GM12892 (cell line): Measurements from ENCODE around the gene CHMP6.
"Not testable (repeated sequence)": the region's sequence is repeated elsewhere in the genome, so short reads cannot be mapped to it uniquely, and the experiment has no call there.

Experiments
- DNase-seq: peaks from one replicate; pipeline ENCODE4 v3.0.0; 2011; ENCODE audit not compliant: insufficient read length
- FAIRE-seq: peaks from 2 replicates; lab custom pipeline; 2011; peaks lifted over from hg19 to GRCh38; lab: Jason Lieb, UNC
- POLR2A ChIP-seq: IDR thresholded peaks from 2 replicates; pipeline ENCODE4 v1.6.1; 2011; ENCODE audit warnings: low read depth, low read length, control low read depth
- POLR2AphosphoS5 ChIP-seq: IDR thresholded peaks from 2 replicates; pipeline ENCODE4 v1.6.1; 2011; ENCODE audit warnings: low read depth, low read length, control low read depth
- TAF1 ChIP-seq: IDR thresholded peaks from 2 replicates; pipeline ENCODE4 v1.6.1; 2011; ENCODE audit warnings: low read depth, mild to moderate bottlenecking, control low read depth, low read length, borderline replicate concordance

The CHMP6 gene

DNA sequence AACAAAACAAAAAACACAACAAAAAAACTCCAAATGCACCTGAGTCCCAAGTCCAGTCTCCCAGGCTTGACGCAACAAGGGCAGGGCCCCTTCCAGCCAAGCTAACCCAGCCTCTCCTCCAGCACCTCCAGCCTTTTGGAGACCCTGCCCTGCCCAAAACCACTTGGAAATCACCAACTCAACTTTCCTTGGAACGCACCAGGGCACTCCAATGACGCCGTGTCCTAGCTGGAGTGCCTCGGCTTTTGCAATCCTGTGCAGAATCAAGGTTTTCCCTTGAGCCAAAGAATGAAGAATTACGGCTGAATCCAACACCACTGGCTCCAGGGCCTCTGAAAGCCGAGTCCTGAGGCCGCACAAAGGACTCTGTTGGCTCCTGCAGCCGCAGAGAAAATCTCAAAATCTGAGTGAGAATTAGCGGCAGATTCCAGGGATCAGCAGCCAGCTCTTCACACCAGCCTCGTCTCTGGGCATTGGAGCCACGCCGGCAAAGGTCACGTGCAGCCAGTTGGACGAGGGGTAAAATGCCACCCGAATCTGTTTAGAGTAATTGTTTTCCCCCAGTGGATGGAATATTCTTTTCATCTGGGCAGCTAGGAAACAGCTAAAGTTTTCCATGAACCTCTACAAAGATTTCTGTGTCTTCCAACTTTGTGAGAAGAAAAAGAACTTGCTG is 33.6 kb downstream of the CHMP6 start:
- no peak for FAIRE-seq
- DNase-seq = no peak

DNA sequence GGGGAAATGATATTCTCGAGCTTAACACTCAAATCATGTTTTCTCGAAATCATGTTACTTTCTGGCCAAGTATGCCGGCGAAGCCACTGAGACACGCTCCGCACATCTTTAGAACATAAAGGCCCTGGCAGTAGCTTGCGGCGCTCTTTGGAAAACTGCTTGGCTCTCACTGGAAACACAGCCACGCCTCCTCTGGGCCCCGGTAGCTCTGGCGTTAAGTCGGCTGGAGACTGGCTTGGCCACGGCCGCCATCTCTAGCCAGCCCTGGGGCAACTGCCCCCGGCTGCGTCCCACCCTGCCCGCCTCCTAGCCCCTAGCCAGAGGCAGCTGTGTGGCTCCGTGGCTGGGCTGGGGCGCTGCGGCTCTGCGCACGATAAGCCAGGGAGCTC is 34.1 kb downstream of the CHMP6 start:
- no peak for TF ChIP-seq POLR2A
- no peak for TF ChIP-seq TAF1
- TF ChIP-seq POLR2AphosphoS5 = no peak
- no peak for DNase-seq
- no peak for FAIRE-seq

More for the DNA sequence above, 33.6 kb downstream of the CHMP6 start:
- TF ChIP-seq POLR2AphosphoS5 (no peak), POLR2A (no peak), TAF1 (no peak)

DNA sequence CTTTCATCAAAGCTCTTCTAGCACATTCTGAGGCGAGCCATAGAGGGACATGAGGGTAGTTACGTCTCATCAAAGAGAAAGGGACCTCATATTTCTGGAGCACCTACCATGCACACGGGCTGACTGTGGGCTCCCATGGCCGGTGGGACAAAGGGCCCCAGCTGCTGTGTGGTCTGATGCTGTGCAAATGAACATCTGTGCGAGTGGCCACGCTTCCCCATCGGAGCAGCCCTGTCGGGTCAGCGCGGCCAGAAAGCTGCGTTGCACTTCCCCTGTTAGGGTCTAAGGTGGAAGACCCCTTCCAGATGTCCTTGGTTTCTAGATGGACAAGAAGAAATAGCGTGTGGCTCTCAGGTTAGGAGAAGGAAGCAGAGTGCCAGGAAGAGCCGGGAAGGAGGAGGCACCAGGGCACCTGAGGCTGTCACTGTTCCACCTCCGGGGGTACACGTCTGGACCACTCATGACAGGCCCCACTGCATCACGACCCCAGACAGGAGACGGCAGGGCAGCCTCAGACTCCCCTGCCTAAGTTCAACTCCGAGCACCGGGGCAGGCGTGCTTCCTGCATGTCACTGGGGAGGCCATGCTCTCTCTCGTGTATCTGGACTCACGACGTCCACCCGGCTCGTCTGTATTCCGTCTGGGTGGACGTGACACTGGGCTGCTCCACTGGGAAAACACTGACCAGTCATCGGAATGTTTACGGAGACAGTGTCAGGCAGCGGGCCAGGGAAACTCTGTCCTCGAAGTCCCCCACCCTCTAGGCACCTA is 34.8 kb downstream of the CHMP6 start:
- DNase-seq = no peak
- TF ChIP-seq POLR2AphosphoS5 (no peak), POLR2A (no peak), TAF1 (no peak)
- no peak for FAIRE-seq

DNA sequence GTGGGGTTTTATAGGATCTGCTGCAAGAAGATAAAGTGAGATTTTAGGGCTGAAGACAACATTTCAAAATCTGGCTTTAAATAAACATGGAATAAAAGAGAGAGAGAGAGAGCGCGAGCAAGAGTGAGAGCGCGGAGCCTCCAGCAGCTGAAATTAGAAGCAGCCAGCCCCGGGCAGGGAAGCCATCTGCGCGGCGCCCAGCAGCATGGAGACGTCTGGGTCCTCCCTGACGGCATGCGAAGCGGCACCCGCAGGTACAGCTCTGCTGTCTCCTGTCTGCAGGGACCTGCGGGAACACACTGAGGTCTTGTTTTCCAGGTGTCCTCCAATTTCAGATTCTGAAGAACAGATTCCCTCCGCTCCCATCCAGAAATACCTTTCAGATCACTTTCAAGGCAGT is 35.4 kb downstream of the CHMP6 start:
- no peak for FAIRE-seq
- TF ChIP-seq TAF1 = no peak
- no peak for TF ChIP-seq POLR2A
- no peak for TF ChIP-seq POLR2AphosphoS5
- no peak for DNase-seq

DNA sequence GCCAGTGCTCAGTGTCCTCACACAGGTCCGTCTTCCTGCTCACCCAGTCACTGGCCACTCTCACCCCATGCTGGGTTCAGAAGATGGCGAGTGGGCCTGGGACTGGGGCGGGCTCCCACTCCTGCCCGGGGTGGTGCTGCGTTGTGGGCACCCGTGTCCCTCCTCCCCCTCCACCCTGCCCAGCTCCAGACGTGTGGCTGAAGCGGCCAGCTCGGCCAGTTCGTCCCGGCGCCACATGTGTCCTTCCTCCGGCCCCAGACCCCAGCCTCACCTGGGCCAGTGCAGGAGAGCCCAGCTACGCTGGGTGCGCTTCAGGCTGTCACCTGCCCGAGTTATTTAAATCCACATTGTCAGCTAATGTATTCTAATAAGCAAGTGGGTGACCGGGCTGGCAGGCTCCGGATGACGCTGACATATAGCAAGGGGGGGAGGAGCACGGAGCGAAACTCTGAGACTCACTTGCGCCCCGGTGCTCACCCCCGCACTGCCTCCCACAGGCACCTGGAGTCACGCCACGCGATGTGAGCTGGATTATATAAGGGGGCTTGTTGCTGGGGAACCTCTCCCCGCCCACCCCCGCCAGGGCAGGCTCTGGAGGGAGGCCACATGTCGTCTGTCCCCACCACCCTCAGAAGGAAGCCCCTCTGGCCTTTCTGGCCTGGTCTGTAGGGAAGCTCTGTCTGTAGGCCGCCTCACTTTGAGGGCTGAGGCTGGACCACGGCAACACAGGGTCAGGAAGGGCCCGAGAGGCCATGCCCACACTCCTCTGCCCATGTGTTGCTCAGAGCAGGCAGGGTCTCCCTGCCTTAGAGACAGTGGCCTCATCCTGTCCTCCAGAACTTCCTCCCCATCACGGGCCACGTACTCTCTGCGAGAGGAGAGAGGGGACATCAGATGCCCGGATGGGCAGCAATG is 36.2 kb downstream of the CHMP6 start:
- no peak for TF ChIP-seq TAF1
- TF ChIP-seq POLR2AphosphoS5 = no peak
- TF ChIP-seq POLR2A = no peak
- no peak for FAIRE-seq
- DNase-seq = no peak

DNA sequence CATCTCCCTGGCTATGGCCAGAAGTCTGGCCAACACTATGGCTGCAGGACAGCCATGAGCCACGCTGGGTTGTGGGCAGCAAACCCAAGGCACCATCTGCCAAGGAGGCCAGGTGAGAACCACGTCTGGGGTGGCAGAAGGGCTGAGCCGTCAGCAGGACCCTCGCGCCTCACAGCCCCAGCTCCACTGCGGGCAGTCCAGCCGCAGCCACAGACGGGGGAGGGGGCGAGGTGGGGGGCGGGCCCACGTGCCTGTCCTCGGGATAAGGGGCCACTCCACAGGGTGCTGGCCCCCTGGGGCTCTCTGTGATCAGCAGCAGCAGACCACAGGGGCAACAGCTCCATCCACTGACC is 36.8 kb downstream of the CHMP6 start:
- FAIRE-seq (no peak), DNase-seq (no peak)
- TF ChIP-seq POLR2A (no peak), TAF1 (no peak)

DNA sequence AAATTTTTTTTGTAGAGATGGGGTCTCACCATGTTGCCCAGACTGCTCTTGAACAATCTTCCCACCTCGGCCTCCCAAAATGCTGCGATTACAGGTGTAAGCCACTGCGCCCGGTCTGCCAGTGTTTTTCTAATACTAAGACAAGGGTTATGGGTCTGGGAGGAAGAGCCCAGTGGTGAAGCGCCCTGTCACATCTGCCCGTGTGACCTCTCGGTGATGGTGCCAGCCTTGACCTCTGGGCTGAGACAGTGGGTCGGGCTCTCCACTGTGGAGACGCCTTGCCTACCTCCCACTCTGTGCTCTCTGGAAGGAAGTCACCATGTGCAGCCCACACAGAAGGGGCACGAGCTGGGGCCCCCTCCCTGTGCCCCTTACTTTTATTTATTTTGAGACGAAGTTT is 38.2 kb downstream of the CHMP6 start:
- DNase-seq (no peak), FAIRE-seq (no peak)
- TF ChIP-seq TAF1 (no peak), POLR2A (no peak), POLR2AphosphoS5 (no peak)

DNA sequence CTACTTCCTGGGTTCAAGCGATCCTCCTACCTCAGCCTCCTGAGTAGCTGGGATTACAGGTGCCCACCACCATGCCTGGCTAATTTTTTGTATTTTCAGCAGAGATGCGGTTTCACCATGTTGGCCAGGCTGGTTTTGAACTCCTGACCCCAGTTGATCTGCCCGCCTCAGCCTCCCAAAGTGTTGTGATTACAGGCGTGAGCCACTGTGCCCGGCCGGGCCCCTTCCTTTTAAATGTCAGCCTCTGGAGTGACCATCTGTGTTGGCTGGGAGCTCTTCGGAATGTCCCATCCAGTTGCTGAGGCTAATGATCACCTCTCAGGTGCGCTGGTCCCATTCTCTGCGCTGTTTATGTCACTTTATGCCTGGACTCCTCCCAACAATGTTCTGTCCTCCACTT is 38.7 kb downstream of the CHMP6 start:
- not testable (repeated sequence) for FAIRE-seq, DNase-seq

DNA sequence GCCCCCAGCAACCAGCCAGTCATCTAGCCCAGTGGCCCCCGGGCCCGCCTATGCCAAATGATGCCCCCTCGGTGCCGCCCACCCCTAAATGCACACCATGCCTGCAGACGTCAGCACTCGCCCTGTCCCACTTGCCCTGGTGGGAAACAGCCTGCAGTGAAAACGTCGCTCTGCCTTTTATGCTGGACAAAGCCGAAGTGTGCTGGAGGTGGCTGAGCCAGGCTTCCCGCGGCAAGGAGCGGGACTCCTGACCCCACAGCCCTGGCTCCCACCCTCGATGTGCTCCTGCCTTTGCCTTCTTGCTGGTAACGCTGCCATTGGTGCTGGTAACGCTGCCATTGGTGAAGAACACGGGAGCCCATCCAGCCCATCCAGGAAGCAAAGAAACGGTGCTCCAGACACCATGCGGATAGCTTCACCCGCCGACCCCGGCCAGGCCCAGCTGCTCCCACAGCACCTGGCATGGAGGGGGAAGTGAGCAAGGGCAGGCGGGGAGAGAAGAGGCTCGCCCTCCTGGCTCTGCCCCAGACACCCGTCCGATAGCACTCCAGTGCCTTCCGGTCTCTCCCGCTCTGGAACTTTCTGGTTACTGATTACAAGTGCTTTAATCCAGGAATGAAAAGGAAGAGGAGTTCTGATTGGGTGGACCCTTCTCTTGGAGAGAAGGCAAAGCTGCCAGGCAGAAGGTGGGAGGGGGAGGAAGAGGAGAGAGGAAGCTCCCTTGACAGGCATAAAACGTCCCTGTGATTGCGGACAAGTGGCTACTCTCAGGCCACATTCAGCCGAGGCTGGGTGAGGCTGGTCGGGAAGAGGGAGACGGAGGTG is 39.3 kb downstream of the CHMP6 start:
- no peak for TF ChIP-seq POLR2AphosphoS5
- TF ChIP-seq POLR2A = no peak
- TF ChIP-seq TAF1 = no peak
- FAIRE-seq (no peak), DNase-seq (no peak)

DNA sequence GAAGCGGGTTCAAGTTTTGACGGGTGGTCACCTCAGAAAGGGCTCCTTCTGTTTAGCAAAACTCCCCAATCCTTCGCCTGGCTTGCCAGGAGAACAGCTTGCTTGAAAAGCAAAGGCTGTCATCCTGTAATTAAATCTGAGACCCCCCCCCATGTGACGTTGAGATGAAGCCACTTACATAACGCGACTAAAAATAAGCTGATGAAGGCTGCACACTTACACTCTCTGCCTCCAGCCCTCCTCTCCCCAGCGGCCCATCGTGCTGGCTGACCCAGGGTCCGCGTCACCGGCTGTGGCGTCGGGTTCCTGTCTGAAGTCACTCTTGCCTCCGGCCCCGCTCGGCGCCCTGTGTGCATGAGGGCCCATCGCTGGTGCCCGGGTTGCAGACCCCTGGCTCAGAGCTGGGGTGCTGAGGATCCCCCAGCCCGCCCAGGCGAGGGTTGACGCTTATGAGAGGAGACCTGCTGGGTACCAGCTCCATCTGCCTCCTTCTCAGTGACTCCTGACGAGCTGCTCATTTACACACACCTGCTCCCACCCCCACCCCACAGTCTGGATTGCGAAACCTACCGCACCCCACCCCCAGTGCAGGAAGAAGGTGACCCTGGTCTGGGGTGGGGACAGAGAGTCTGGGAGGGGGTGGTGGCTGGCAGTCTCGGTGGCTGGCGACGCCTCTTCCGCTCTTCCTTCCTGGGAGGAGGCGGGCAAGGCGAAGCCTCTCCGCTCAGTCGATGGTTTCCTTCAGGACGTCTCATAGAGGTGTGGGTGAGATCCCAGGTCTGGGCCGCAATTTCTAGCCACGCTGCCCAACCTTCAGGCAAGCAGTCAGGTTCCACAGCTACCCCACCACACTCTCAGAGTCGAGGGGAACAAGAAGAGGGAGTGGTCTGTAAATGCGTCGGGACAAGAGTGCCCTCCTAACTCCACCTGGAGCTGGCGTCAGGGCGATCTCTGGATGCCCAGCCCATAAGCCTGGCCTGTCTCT is 40.2 kb downstream of the CHMP6 start:
- FAIRE-seq (no peak), DNase-seq (no peak)
- no peak for TF ChIP-seq TAF1
- TF ChIP-seq POLR2AphosphoS5 = no peak
- TF ChIP-seq POLR2A = no peak
